Neural cell (in vitro differentiated cells): ENCODE measurements around the gene RPS19BP1. TPM values are rescaled to one million over a fixed set of nuclear protein-coding genes. Genes with fewer than 3 reads are reported as not detected.

Experiments used
- H2AFZ ChIP-seq: fragments of 200-600, 300-800 bp; sonication (generic), shearing (Covaris generic); 2 replicates; pipeline ENCODE4 v1.6.0; 2014; ENCODE audit warnings: low read depth, mild to moderate bottlenecking, antibody characterized with exemption, low read length, moderate library complexity
- H3F3A ChIP-seq: fragments of 200-600 bp; shearing (Covaris generic); 2 replicates; pipeline ENCODE4 v1.6.1; 2016; ENCODE audit warnings: mild to moderate bottlenecking, moderate library complexity, mixed read lengths, antibody characterized with exemption, low read length; ENCODE audit not compliant: insufficient read depth, poor library complexity, severe bottlenecking
- H3K27ac ChIP-seq: fragments of 200-600, 300-800 bp; sonication (generic), shearing (Covaris generic); 2 replicates; pipeline ENCODE4 v1.5.1; 2014; ENCODE audit warnings: mild to moderate bottlenecking, low read length, moderate library complexity
- H3K27me3 ChIP-seq: fragments of 300-800, 200-600 bp; sonication (generic), shearing (Covaris generic); 2 replicates; pipeline ENCODE4 v1.6.0; 2014; ENCODE audit warnings: mild to moderate bottlenecking, low read depth, low read length, moderate library complexity; ENCODE audit not compliant: insufficient read depth
- H3K36me3 ChIP-seq: fragments of 300-800, 200-600 bp; sonication (generic), shearing (Covaris generic); 2 replicates; pipeline ENCODE4 v1.5.1; 2014; ENCODE audit warnings: mild to moderate bottlenecking, antibody characterized with exemption, low read length, moderate library complexity; ENCODE audit not compliant: insufficient read depth
- H3K4me2 ChIP-seq: fragments of 300-800, 200-600 bp; sonication (generic), shearing (Covaris generic); 2 replicates; pipeline ENCODE4 v1.6.0; 2014; ENCODE audit warnings: mild to moderate bottlenecking, low read length
- H3K4me3 ChIP-seq: fragments of 300-800, 200-600 bp; sonication (generic), shearing (Covaris generic); 2 replicates; pipeline ENCODE4 v1.5.1; 2014; ENCODE audit warnings: mild to moderate bottlenecking, low read length, moderate library complexity
- H3K79me2 ChIP-seq: fragments of 200-600 bp; shearing (Covaris generic); replicated peaks from 2 replicates; pipeline ENCODE4 v1.6.0; 2014; ENCODE audit warnings: mild to moderate bottlenecking, low read length, moderate library complexity; ENCODE audit not compliant: insufficient read depth
- H3K9ac ChIP-seq: fragments of 300-800, 200-600 bp; sonication (generic), shearing (Covaris generic); 2 replicates; pipeline ENCODE4 v1.6.1; 2016; ENCODE audit warnings: mild to moderate bottlenecking, low read length, mixed read lengths
- H3K9me2 ChIP-seq: fragments of 200-600 bp; shearing (Covaris generic); 2 replicates; pipeline ENCODE4 v1.6.1; 2016; ENCODE audit warnings: mild to moderate bottlenecking, low read length, mixed read lengths; ENCODE audit not compliant: insufficient read depth
- H3K9me3 ChIP-seq: fragments of 200-600, 300-800 bp; sonication (generic), shearing (Covaris generic); 2 replicates; pipeline ENCODE4 v1.6.1; 2016; ENCODE audit warnings: mild to moderate bottlenecking, mixed run types, low read length, moderate library complexity, mixed read lengths
- H4K20me1 ChIP-seq: fragments of 200-600 bp; shearing (Covaris generic); 2 replicates; pipeline ENCODE4 v1.6.1; 2016; ENCODE audit warnings: mild to moderate bottlenecking, mixed run types; ENCODE audit not compliant: insufficient read depth
- CTCF ChIP-seq: fragments of 450-650 bp; IDR thresholded peaks from 2 replicates; pipeline ENCODE4 v1.5.1; 2014; ENCODE audit warnings: antibody characterized with exemption, mild to moderate bottlenecking, moderate library complexity; ENCODE audit not compliant: poor library complexity, severe bottlenecking
- EZH2 ChIP-seq: fragments of 200-600, 300-800 bp; shearing (Covaris generic), sonication (generic); IDR thresholded peaks from 2 replicates; pipeline ENCODE4 v1.6.1; 2014; ENCODE audit warnings: antibody characterized with exemption, low read length, borderline replicate concordance, mild to moderate bottlenecking; ENCODE audit not compliant: insufficient read depth, poor library complexity, severe bottlenecking
- MXI1 ChIP-seq: fragments of 450-650 bp; conservative IDR thresholded peaks from 2 replicates; pipeline ENCODE4 v1.6.1; 2014; ENCODE audit warnings: antibody characterized with exemption, mild to moderate bottlenecking; ENCODE audit not compliant: poor library complexity, severe bottlenecking
- POLR2AphosphoS5 ChIP-seq: IDR thresholded peaks from 2 replicates; pipeline ENCODE4 v1.6.1; 2012
- SMC3 ChIP-seq: fragments of 450-650 bp; conservative IDR thresholded peaks from 2 replicates; pipeline ENCODE4 v1.6.1; 2014; ENCODE audit warnings: antibody characterized with exemption, mild to moderate bottlenecking, moderate library complexity; ENCODE audit not compliant: poor library complexity
- TAF1 ChIP-seq: IDR thresholded peaks from 2 replicates; pipeline ENCODE4 v1.6.1; 2012; ENCODE audit warnings: low read depth
- polyA plus RNA-seq: library from polyadenylated mRNA; depleted of rRNA; stranded (reverse); fragments of >200 nt; gene quantifications from 2 replicates; pipeline ENCODE4 v1.2.3, GENCODE V29; 2014
- TF ChIP-seq, protein P1 (sequence below): IDR thresholded peaks from 2 replicates; pipeline ENCODE4 v1.6.1; 2012; ENCODE audit warnings: borderline replicate concordance

RPS19BP1 gene
- polyA plus RNA-seq, 1 donor from 2014 or later: 164 TPM

DNA sequence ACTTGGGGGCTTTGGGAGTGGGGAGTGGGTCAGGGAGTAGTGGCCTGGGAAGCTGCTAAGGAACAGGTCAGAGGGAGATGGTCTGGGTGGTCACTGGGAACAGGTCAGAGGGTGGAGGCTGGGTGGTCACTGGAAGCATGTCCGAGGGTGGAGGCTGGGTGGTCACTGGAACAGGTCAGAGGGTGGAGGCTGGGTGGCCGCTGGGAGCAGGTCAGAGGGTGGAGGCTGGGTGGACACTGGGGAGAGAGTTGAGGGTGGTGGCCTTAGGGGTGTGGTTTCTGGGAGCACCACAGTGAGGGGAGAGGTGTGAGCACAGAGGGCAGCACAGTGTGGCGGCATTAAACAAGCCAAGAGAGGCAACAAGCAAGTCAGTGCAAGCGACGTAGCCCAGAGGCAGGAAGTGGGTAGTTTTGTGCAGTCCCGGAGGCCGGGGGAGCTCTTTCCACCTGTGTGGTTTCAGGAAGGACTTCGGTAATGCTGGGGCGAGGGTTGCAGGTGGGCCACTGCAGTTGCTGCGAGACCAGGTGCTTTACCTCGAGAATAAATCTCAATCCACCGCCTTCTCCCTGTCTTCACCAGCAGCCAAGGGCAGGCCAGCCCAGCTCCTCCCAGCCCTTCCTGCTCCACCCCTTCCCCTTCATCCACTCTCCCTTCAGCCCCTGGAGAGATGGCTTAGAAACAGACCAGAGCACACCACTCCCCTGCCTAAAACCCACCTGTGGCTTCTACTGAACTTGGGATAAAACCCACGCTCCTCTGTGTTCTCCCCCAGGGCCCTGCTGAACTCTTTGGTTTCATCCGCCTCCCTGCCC is 34.8 kb upstream of the RPS19BP1 start:
- no peaks in the 10 kb centered on the region for H3F3A ChIP-seq
- H3K9me3 ChIP-seq: no peaks in the 10 kb centered on the region
- TF ChIP-seq MXI1 (no peak), CTCF (no peak), EZH2 (no peak), POLR2AphosphoS5 (no peak)
- TF ChIP-seq, protein P1, sequence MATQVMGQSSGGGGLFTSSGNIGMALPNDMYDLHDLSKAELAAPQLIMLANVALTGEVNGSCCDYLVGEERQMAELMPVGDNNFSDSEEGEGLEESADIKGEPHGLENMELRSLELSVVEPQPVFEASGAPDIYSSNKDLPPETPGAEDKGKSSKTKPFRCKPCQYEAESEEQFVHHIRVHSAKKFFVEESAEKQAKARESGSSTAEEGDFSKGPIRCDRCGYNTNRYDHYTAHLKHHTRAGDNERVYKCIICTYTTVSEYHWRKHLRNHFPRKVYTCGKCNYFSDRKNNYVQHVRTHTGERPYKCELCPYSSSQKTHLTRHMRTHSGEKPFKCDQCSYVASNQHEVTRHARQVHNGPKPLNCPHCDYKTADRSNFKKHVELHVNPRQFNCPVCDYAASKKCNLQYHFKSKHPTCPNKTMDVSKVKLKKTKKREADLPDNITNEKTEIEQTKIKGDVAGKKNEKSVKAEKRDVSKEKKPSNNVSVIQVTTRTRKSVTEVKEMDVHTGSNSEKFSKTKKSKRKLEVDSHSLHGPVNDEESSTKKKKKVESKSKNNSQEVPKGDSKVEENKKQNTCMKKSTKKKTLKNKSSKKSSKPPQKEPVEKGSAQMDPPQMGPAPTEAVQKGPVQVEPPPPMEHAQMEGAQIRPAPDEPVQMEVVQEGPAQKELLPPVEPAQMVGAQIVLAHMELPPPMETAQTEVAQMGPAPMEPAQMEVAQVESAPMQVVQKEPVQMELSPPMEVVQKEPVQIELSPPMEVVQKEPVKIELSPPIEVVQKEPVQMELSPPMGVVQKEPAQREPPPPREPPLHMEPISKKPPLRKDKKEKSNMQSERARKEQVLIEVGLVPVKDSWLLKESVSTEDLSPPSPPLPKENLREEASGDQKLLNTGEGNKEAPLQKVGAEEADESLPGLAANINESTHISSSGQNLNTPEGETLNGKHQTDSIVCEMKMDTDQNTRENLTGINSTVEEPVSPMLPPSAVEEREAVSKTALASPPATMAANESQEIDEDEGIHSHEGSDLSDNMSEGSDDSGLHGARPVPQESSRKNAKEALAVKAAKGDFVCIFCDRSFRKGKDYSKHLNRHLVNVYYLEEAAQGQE: no peak
- no peak overlapping the region for H3K9ac ChIP-seq
- H3K36me3 ChIP-seq: no peaks in the 10 kb centered on the region
- no peaks in the 10 kb centered on the region for H3K9me2 ChIP-seq
- no peak overlapping the region for H3K4me2 ChIP-seq
- no peaks in the 10 kb centered on the region for H4K20me1 ChIP-seq
- no peak overlapping the region for H2AFZ ChIP-seq
- H3K4me3 ChIP-seq: no peak overlapping the region
- no peak overlapping the region for H3K27ac ChIP-seq
- no peaks in the 10 kb centered on the region for H3K27me3 ChIP-seq
- no peaks in the 10 kb centered on the region for H3K79me2 ChIP-seq

DNA sequence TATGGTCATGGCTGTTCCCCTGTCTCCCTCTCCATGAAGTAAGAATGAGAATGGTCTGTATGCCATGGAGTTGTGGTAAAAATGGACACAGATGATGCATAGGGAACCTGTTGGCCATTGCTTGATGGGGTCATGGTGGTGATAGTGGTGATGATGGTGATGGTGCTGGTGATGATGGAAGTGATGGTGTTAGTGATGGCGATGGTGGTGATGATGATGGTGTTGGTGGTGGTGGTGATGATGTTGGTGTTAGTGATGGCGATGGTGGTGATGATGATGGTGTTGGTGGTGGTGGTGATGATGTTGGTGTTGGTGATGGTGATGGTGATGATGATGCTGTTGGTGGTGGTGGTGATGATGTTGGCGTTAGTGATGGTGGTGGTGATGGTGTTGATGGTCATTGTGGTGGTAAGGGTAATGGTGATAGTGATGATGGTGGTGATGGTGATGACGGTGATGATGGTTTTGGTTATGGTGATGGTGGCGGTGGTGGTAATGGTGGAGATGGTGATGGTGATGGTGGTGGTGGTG is 32.9 kb upstream of the RPS19BP1 start:
- Histone ChIP-seq H3K9me3 (no peaks in the 10 kb centered on the region), H3K27ac (no peak overlapping the region), H3K27me3 (peaks cover 2% of the 10 kb centered on the region), H3K36me3 (no peaks in the 10 kb centered on the region), H3K9ac (no peak overlapping the region), H3K9me2 (no peaks in the 10 kb centered on the region), H4K20me1 (no peaks in the 10 kb centered on the region), H3K79me2 (no peaks in the 10 kb centered on the region), H3K4me3 (no peak overlapping the region), H2AFZ (no peak overlapping the region), H3F3A (no peaks in the 10 kb centered on the region), H3K4me2 (no peak overlapping the region)
- TF ChIP-seq EZH2 (no peak), MXI1 (no peak), POLR2AphosphoS5 (no peak), SMC3 (no peak), TAF1 (no peak)
- TF ChIP-seq, protein P1: no peak
